Esophagus (tissue), 2 donors: ENCODE results near the gene RIC1. TPM values are rescaled to one million over a fixed set of nuclear protein-coding genes. Genes with fewer than 3 reads are reported as not detected.
"Not testable (repeated sequence)": the region's sequence is repeated elsewhere in the genome, so short reads cannot be mapped to it uniquely, and the experiment has no call there.

Experiments
- H3K27ac ChIP-seq, 2 donors: one replicate each; pipeline ENCODE4 v1.5.1; 2013; ENCODE audit warnings: low read depth in 2 of 2, mild to moderate bottlenecking in 2 of 2, inconsistent platforms in 1 of 2, low read length in 1 of 2, moderate library complexity in 1 of 2
- H3K27me3 ChIP-seq, 2 donors: one replicate each; pipeline ENCODE4 v1.6.1; 2013; ENCODE audit warnings: low read length in 2 of 2, control low read depth in 1 of 2, mild to moderate bottlenecking in 1 of 2; ENCODE audit not compliant: insufficient read depth in 2 of 2, control insufficient read depth in 1 of 2
- H3K36me3 ChIP-seq, 2 donors: one replicate each; pipeline ENCODE4 v1.6.1; 2013; ENCODE audit warnings: low read length in 1 of 2; ENCODE audit not compliant: control insufficient read depth in 2 of 2, insufficient read depth in 2 of 2
- H3K4me1 ChIP-seq, 2 donors: one replicate each; pipeline ENCODE4 v1.6.1; 2013; ENCODE audit warnings: low read length in 1 of 2; ENCODE audit not compliant: control insufficient read depth in 2 of 2, insufficient read depth in 2 of 2
- H3K4me3 ChIP-seq, 2 donors: one replicate each; pipeline ENCODE4 v1.5.1; 2013; ENCODE audit warnings: low read length in 2 of 2, mild to moderate bottlenecking in 2 of 2, low read depth in 1 of 2, moderate library complexity in 1 of 2
- H3K9me3 ChIP-seq, 2 donors: one replicate each; pipeline ENCODE4 v1.6.1; 2013; ENCODE audit warnings: mild to moderate bottlenecking in 2 of 2, low read depth in 1 of 2, low read length in 1 of 2, moderate library complexity in 1 of 2; ENCODE audit not compliant: control insufficient read depth in 2 of 2, insufficient read depth in 1 of 2
- WGBS, 2 donors: extraction: QIAGEN DNeasy Blood & Tissue Kit; methylation state at CpG; one replicate each; pipeline ENCODE4 v1.1.7; 2013; 5-methylcytosine and 5-hydroxymethylcytosine counted together
- polyA plus RNA-seq, 2 donors: library from polyadenylated mRNA; stranded (reverse); fragments of 200-250 nt; gene quantifications; one replicate each; pipeline ENCODE4 v1.2.3, GENCODE V29; 2013
- donor health status: healthy with polysubstance abuse.
- donor health status: Bipolar disorder and iron deficiency.

The RIC1 gene
- polyA plus RNA-seq, 2 donors, result 4.3 to 5.8 TPM

GRCh38 chr9:5715548-5716127, 86.7 kb downstream of the RIC1 start:
- whole genome bisulfite sequencing, 2 donors, result 97 to 98% methylated on average over 5 of the region's 5 CpGs
- Histone ChIP-seq H3K27ac (no peak overlapping the region), H3K4me3 (no peak overlapping the region), H3K36me3 (no peaks in the 10 kb centered on the region), H3K9me3 (no peaks in the 10 kb centered on the region), H3K4me1 (no peaks in the 10 kb centered on the region), H3K27me3 (no peaks in the 10 kb centered on the region)

GRCh38 chr9:5717434-5717833, 88.5 kb downstream of the RIC1 start:
- WGBS, 2 donors, result 88 to 89% methylated on average over 10 of the region's 10 CpGs
- not testable (repeated sequence) for H3K27me3 ChIP-seq

GRCh38 chr9:5718296-5719032, 89.6 kb downstream of the RIC1 start:
- no peaks in the 10 kb centered on the region for H3K4me1 ChIP-seq
- H3K4me3 ChIP-seq, result no peak overlapping the region
- no peak overlapping the region for H3K27ac ChIP-seq
- H3K9me3 ChIP-seq, result no peaks in the 10 kb centered on the region
- no peaks in the 10 kb centered on the region for H3K36me3 ChIP-seq
- no peaks in the 10 kb centered on the region for H3K27me3 ChIP-seq

More at GRCh38 chr9:5717434-5717833, 88.5 kb downstream of the RIC1 start:
- H3K9me3 ChIP-seq, H3K27ac ChIP-seq, H3K4me1 ChIP-seq, H3K4me3 ChIP-seq, H3K36me3 ChIP-seq: not testable (repeated sequence)

- H3K4me1 ChIP-seq, result no peaks in the 10 kb centered on the region
- H3K4me3 ChIP-seq, result no peak overlapping the region
- no peaks in the 10 kb centered on the region for H3K27me3 ChIP-seq
- WGBS, 2 donors, result 56 to 57% methylated on average over 3 of the region's 3 CpGs
- H3K9me3 ChIP-seq, result no peaks in the 10 kb centered on the region
- no peaks in the 10 kb centered on the region for H3K36me3 ChIP-seq
- H3K27ac ChIP-seq, result no peak overlapping the region
Measured at GRCh38 chr9:5719100-5719926, 90.4 kb downstream of the RIC1 start.

- 97 to 98% methylated on average over 1 of the region's 1 CpG for WGBS, 2 donors
- no peaks in the 10 kb centered on the region for H3K4me1 ChIP-seq
- no peak overlapping the region for H3K4me3 ChIP-seq
- H3K27ac ChIP-seq, result no peak overlapping the region
- H3K9me3 ChIP-seq, result no peaks in the 10 kb centered on the region
- no peaks in the 10 kb centered on the region for H3K36me3 ChIP-seq
- H3K27me3 ChIP-seq, result no peaks in the 10 kb centered on the region
Measured at GRCh38 chr9:5720151-5720550, 91.2 kb downstream of the RIC1 start.

- WGBS, 2 donors, result 96% methylated on average over 18 of the region's 18 CpGs
- H3K9me3 ChIP-seq, result no peaks in the 10 kb centered on the region
- H3K36me3 ChIP-seq, result no peaks in the 10 kb centered on the region
- no peaks in the 10 kb centered on the region for H3K4me1 ChIP-seq
- no peak overlapping the region for H3K27ac ChIP-seq
- no peak overlapping the region for H3K4me3 ChIP-seq
- no peaks in the 10 kb centered on the region for H3K27me3 ChIP-seq
Measured at GRCh38 chr9:5721279-5722087, 92.6 kb downstream of the RIC1 start.

- not testable (repeated sequence) for H3K27ac ChIP-seq, H3K27me3 ChIP-seq, H3K36me3 ChIP-seq, H3K4me1 ChIP-seq, H3K9me3 ChIP-seq, H3K4me3 ChIP-seq
- WGBS, 2 donors, result 98 to 99% methylated on average over 4 of the region's 4 CpGs
Measured at GRCh38 chr9:5722679-5723078, 93.8 kb downstream of the RIC1 start.

- H3K4me1 ChIP-seq, result no peaks in the 10 kb centered on the region
- WGBS, 2 donors, result 90 to 95% methylated on average over 2 of the region's 2 CpGs
- H3K27me3 ChIP-seq, result no peaks in the 10 kb centered on the region
- no peak overlapping the region for H3K27ac ChIP-seq
- no peak overlapping the region for H3K4me3 ChIP-seq
- H3K36me3 ChIP-seq, result peaks cover 7% of the 10 kb centered on the region in 2 donors
- no peaks in the 10 kb centered on the region for H3K9me3 ChIP-seq
Measured at GRCh38 chr9:5735072-5735471, 106.2 kb downstream of the RIC1 start.

DNA sequence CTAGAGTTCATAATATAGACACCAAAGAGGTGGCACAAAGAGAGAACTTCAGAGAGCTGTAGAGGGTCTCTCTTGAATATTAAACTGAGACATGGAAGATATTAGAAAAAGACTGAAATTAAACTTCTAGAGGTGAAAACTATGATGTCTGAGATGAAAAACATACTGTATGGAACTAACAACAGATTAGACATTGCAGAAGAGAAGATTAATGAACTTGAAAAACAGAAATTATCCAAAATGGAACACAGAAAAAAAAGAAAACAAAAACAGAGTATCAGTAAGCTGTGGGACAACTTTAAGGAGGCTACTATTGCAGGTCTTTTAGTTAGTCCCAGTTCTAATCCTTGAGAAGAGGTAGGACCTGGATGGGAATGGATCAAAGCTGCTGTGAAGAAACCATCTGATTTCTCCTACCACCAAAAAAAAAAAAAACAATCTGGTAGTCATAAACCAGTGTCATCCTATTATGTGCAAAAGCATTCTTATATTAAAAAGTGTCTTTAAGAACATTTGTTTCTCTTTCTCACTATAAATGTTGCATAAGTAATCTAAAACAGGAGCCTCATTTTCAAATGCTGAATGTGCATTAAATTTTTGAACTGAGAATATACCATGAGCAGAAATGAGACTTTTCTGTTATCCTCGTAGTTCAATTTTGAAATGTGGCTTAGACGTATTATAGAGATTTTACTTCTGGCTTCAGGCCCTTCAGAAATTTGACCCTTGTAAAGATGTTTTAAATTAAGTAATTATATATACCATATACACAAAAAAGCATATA, 107.8 kb downstream of the RIC1 start:
- no peak overlapping the region for H3K27ac ChIP-seq
- no peaks in the 10 kb centered on the region for H3K27me3 ChIP-seq
- H3K4me3 ChIP-seq, result no peak overlapping the region
- H3K36me3 ChIP-seq, result peaks cover 7% of the 10 kb centered on the region in 2 donors
- H3K9me3 ChIP-seq, result no peaks in the 10 kb centered on the region
- WGBS, 2 donors, result 48 to 57% methylated on average over 2 of the region's 2 CpGs
- no peaks in the 10 kb centered on the region for H3K4me1 ChIP-seq
